Trophoblast cell (in vitro differentiated cells and primary cell): ENCODE results near the gene SEMA5A.
A peak's percentile ranks its signal among the peaks of the same experiment; 100 is the strongest.

ENCODE experiments used
- DNase-seq, 2 donors: peaks; one replicate each; pipeline ENCODE4 v3.0.0-alpha.2; 2016
- H2AFZ ChIP-seq: 2 replicates; pipeline ENCODE4 v1.6.1; 2013; ENCODE audit warnings: low read length, moderate library complexity, mild to moderate bottlenecking; ENCODE audit not compliant: insufficient read depth, poor library complexity
- H2AK5ac ChIP-seq: 2 replicates; pipeline ENCODE4 v1.6.1; 2013; ENCODE audit warnings: mild to moderate bottlenecking, low read length
- H2BK120ac ChIP-seq: 2 replicates; pipeline ENCODE4 v1.6.1; 2013; ENCODE audit warnings: low read length, mild to moderate bottlenecking, moderate library complexity; ENCODE audit not compliant: insufficient read depth, poor library complexity
- H2BK12ac ChIP-seq: 2 replicates; pipeline ENCODE4 v1.6.1; 2013; ENCODE audit warnings: mild to moderate bottlenecking, low read length, moderate library complexity
- H2BK5ac ChIP-seq: 2 replicates; pipeline ENCODE4 v1.6.1; 2013; ENCODE audit warnings: low read length, low read depth, moderate library complexity, mild to moderate bottlenecking; ENCODE audit not compliant: poor library complexity
- H3K14ac ChIP-seq: 2 replicates; pipeline ENCODE4 v1.6.1; 2013; ENCODE audit warnings: mild to moderate bottlenecking, low read length
- H3K18ac ChIP-seq: 2 replicates; pipeline ENCODE4 v1.6.1; 2013; ENCODE audit warnings: mild to moderate bottlenecking, low read length
- H3K23ac ChIP-seq: 2 replicates; pipeline ENCODE4 v1.6.1; 2013; ENCODE audit warnings: low read length
- H3K27ac ChIP-seq: 2 replicates; pipeline ENCODE4 v1.5.1; 2013; ENCODE audit warnings: low read depth, mild to moderate bottlenecking, inconsistent platforms, low read length, moderate library complexity
- H3K27me3 ChIP-seq: 2 replicates; pipeline ENCODE4 v1.6.1; 2013; ENCODE audit warnings: inconsistent platforms, mild to moderate bottlenecking, low read length, moderate library complexity; ENCODE audit not compliant: insufficient read depth
- H3K36me3 ChIP-seq, 2 experiments: 1 replicate in 1 of 2; 2 replicates in 1 of 2; pipeline ENCODE4 v1.6.1; 2013; ENCODE audit warnings: low read length in 2 of 2, mild to moderate bottlenecking in 2 of 2, moderate library complexity in 1 of 2; ENCODE audit not compliant: insufficient read depth in 2 of 2, control insufficient read depth in 1 of 2
- H3K4ac ChIP-seq: 2 replicates; pipeline ENCODE4 v1.6.1; 2013; ENCODE audit warnings: low read depth, mild to moderate bottlenecking, low read length, moderate library complexity
- H3K4me1 ChIP-seq, 2 experiments: 1 replicate in 1 of 2; 2 replicates in 1 of 2; pipeline ENCODE4 v1.6.1; 2013; ENCODE audit warnings: low read length in 2 of 2, mild to moderate bottlenecking in 2 of 2, moderate library complexity in 1 of 2; ENCODE audit not compliant: insufficient read depth in 2 of 2, control insufficient read depth in 1 of 2
- H3K4me2 ChIP-seq: 2 replicates; pipeline ENCODE4 v1.6.1; 2013; ENCODE audit warnings: inconsistent platforms, mild to moderate bottlenecking, low read length, moderate library complexity
- H3K4me3 ChIP-seq: 2 replicates; pipeline ENCODE4 v1.5.1; 2013; ENCODE audit warnings: mild to moderate bottlenecking, low read depth, low read length, inconsistent platforms
- H3K79me1 ChIP-seq: one replicate; pipeline ENCODE4 v1.6.1; 2013; ENCODE audit warnings: low read length
- H3K79me2 ChIP-seq: 2 replicates; pipeline ENCODE4 v1.6.1; 2013; ENCODE audit warnings: low read length, mild to moderate bottlenecking; ENCODE audit not compliant: control insufficient read depth, insufficient read depth, poor library complexity
- H3K9ac ChIP-seq: 2 replicates; pipeline ENCODE4 v1.6.1; 2013; ENCODE audit warnings: mild to moderate bottlenecking, low read length
- H3K9me3 ChIP-seq: 2 replicates; pipeline ENCODE4 v1.6.1; 2013; ENCODE audit warnings: low read depth, mild to moderate bottlenecking, control low read depth, inconsistent platforms, low read length; ENCODE audit not compliant: insufficient read depth
- H4K12ac ChIP-seq: 2 replicates; pipeline ENCODE4 v1.6.1; 2013; ENCODE audit warnings: low read depth, mild to moderate bottlenecking, low read length, moderate library complexity
- H4K8ac ChIP-seq: 2 replicates; pipeline ENCODE4 v1.6.1; 2013; ENCODE audit warnings: low read depth, mild to moderate bottlenecking, low read length, moderate library complexity
- H4K91ac ChIP-seq: one replicate; pipeline ENCODE4 v1.6.1; 2013; ENCODE audit warnings: low read depth, mild to moderate bottlenecking, low read length, moderate library complexity
- WGBS: extraction: QIAGEN DNeasy Blood & Tissue Kit; methylation state at CpG from one replicate; pipeline ENCODE4 v1.1.7; 2013; ENCODE audit warnings: missing lambda C conversion rate; ENCODE audit not compliant: insufficient read length, insufficient coverage; ENCODE audit errors: extremely low coverage; 5-methylcytosine and 5-hydroxymethylcytosine counted together

SEMA5A gene

DNA sequence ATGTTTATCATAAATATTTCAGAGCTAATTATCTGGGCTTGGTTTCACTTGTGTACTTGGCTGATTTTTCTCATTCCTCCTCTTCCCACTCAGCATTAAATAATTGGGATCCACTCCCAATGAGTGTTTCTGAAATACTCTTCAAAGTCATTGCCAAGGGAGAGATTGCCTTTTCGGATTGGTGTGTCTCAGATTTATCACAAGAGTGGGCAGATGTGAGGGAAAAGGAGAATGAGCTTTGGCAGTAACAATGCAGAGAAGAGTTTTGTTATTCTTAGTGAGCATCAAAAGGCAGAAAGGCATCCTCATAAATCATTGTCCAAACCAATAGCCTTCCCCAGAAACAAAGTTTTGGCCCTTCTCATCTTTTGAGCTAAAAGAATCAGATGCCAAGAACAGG, 79.2 kb downstream of the SEMA5A start:
- H3K4ac ChIP-seq: peak overlapping the region; percentile 52
- H2BK120ac ChIP-seq: no peak overlapping the region
- no peak overlapping the region for H2AFZ ChIP-seq
- H2BK12ac ChIP-seq: no peak overlapping the region
- H4K91ac ChIP-seq: no peak overlapping the region
- H4K12ac ChIP-seq: no peak overlapping the region
- no peak overlapping the region for H3K23ac ChIP-seq
- H3K79me2 ChIP-seq: peaks cover 2% of the 10 kb centered on the region
- H3K4me2 ChIP-seq: no peak overlapping the region
- H3K36me3 ChIP-seq: peaks cover 11 to 12% of the 10 kb centered on the region in 2 experiments
- H3K4me3 ChIP-seq: no peak overlapping the region
- peaks cover 9% of the 10 kb centered on the region for H3K79me1 ChIP-seq
- no peak overlapping the region for H2BK5ac ChIP-seq
- no peak for DNase-seq
- H3K9ac ChIP-seq: no peak overlapping the region
- H3K14ac ChIP-seq: no peak overlapping the region
- H3K9me3 ChIP-seq: no peaks in the 10 kb centered on the region
- H2AK5ac ChIP-seq: no peak overlapping the region
- WGBS: no CpG with 5 or more reads among the region's 1 CpG
- H4K8ac ChIP-seq: no peak overlapping the region
- H3K27me3 ChIP-seq: no peaks in the 10 kb centered on the region
- H3K18ac ChIP-seq: no peak overlapping the region
- H3K27ac ChIP-seq: no peak overlapping the region
- H3K4me1 ChIP-seq: peaks cover 7 to 10% of the 10 kb centered on the region in 2 experiments

DNA sequence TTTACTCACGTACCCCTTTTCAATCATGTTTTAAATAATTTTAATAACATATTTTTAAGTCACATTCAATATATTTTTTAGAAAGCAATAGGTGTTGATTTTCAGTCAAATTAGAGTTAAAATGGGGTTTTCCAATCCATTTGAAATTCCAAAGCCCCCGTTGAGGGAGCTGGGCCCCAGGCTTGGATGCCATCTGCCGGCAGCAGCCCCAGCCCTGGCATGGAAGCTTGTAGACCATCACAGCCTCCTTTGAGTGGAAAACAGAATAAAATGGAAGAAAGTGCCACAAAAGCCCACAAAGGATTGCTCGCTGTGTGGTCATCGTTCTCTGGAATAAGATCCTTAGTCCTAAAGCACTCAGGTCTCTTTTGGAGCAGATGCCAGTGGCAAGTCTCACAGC, 81.4 kb downstream of the SEMA5A start:
- DNase-seq: no peak
- H3K79me1 ChIP-seq: peaks cover 9% of the 10 kb centered on the region
- peak overlapping the region; percentile 44 for H2BK12ac ChIP-seq
- H3K4me3 ChIP-seq: no peak overlapping the region
- H2AK5ac ChIP-seq: no peak overlapping the region
- H3K14ac ChIP-seq: no peak overlapping the region
- no peak overlapping the region for H3K27ac ChIP-seq
- H2BK5ac ChIP-seq: no peak overlapping the region
- H3K79me2 ChIP-seq: peaks cover 2% of the 10 kb centered on the region
- no peak overlapping the region for H2BK120ac ChIP-seq
- H3K4me1 ChIP-seq: peaks cover 7 to 10% of the 10 kb centered on the region in 2 experiments
- no peak overlapping the region for H2AFZ ChIP-seq
- no peak overlapping the region for H4K12ac ChIP-seq
- no peaks in the 10 kb centered on the region for H3K27me3 ChIP-seq
- H3K9me3 ChIP-seq: no peaks in the 10 kb centered on the region
- peaks cover 11 to 12% of the 10 kb centered on the region in 2 experiments for H3K36me3 ChIP-seq
- H3K4ac ChIP-seq: peak overlapping the region; percentile 21
- no peak overlapping the region for H3K4me2 ChIP-seq
- WGBS: no CpG with 5 or more reads among the region's 5 CpGs
- H3K23ac ChIP-seq: no peak overlapping the region
- no peak overlapping the region for H4K91ac ChIP-seq
- H3K9ac ChIP-seq: no peak overlapping the region
- H3K18ac ChIP-seq: peak overlapping the region; percentile 59
- no peak overlapping the region for H4K8ac ChIP-seq

DNA sequence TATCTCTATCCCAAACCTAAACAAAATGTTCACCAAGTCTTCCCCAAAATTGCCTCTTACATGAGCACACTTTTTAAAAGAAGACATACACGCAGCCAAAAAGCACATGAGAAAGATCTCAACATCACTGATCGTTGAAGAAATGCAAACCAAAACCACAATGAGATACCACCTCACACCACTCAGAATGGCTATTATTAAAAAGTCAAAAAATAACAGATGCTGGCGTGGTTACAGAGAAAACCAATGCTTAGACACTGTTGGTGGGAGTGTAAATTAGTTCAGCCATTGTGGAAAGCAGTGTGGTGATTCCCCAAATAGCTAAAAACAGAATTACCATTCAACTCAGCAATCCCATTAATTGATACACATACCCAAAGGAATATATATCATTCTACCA, 83.8 kb downstream of the SEMA5A start:
- no peak overlapping the region for H3K9ac ChIP-seq
- WGBS: no CpG with 5 or more reads among the region's 3 CpGs

DNA sequence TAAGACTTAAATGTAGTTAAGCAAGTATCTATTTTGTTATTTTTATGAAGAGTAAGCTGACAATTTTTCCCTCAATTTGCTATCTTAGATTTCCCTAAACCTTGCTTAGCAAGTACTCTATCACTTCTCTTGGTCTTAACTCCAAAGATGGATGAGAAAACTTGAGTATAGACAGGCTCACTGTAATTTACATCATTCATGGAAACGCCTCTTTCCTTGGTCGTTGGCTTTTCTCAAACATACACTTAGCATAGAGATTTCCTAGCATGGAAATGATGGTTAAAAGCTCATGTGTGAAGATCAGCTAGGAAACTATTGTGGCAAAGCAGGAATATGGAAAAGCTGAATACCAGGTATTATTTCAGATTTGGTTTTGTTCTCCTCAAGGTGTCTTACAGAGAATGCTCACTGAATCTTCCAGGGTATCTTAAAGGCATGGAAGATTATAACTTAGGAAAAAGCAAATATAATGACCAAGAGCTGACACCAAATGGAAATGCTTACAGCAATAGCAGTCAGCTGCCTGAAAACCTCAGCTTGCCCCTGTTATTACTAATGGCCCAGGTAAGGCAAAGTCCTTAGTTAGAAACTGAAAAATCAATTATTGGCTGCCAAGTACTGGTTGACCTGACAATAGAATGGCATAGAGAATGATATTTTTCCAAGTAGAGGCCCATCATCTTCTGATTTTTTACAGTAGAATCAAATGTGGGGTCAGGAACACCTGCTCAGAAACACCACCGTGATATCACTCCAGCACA, 84.8 kb downstream of the SEMA5A start:
- H3K36me3 ChIP-seq: peaks cover 6 to 10% of the 10 kb centered on the region in 2 experiments
- H2BK5ac ChIP-seq: no peak overlapping the region
- H2BK120ac ChIP-seq: no peak overlapping the region
- WGBS: no CpG with 5 or more reads among the region's 3 CpGs
- H3K4ac ChIP-seq: no peak overlapping the region
- H3K9me3 ChIP-seq: peaks cover 2% of the 10 kb centered on the region
- H2BK12ac ChIP-seq: no peak overlapping the region
- H3K18ac ChIP-seq: no peak overlapping the region
- H3K79me1 ChIP-seq: peaks cover 5% of the 10 kb centered on the region
- H4K91ac ChIP-seq: no peak overlapping the region
- H4K12ac ChIP-seq: no peak overlapping the region
- H3K27me3 ChIP-seq: no peaks in the 10 kb centered on the region
- DNase-seq: no peak
- H3K14ac ChIP-seq: no peak overlapping the region
- no peak overlapping the region for H4K8ac ChIP-seq
- H3K9ac ChIP-seq: no peak overlapping the region
- H3K27ac ChIP-seq: no peak overlapping the region
- H3K4me3 ChIP-seq: no peak overlapping the region
- H3K23ac ChIP-seq: no peak overlapping the region
- peaks cover 2% of the 10 kb centered on the region for H3K79me2 ChIP-seq
- no peak overlapping the region for H2AFZ ChIP-seq
- peaks cover 6 to 11% of the 10 kb centered on the region in 2 experiments for H3K4me1 ChIP-seq
- no peak overlapping the region for H3K4me2 ChIP-seq
- no peak overlapping the region for H2AK5ac ChIP-seq

More for the DNA sequence above, 83.8 kb downstream of the SEMA5A start:
- Histone ChIP-seq H4K91ac (no peak overlapping the region), H2AK5ac (no peak overlapping the region), H3K79me1 (peaks cover 4% of the 10 kb centered on the region), H3K18ac (no peak overlapping the region), H3K4me3 (no peak overlapping the region), H3K4me1 (peaks cover 3 to 5% of the 10 kb centered on the region in 2 experiments), H2BK5ac (no peak overlapping the region), H3K4ac (no peak overlapping the region), H3K14ac (no peak overlapping the region), H3K36me3 (peaks cover 7 to 12% of the 10 kb centered on the region in 2 experiments), H4K12ac (no peak overlapping the region), H3K4me2 (no peak overlapping the region), H2AFZ (no peak overlapping the region), H4K8ac (no peak overlapping the region), H3K27me3 (no peaks in the 10 kb centered on the region), H3K79me2 (peaks cover 2% of the 10 kb centered on the region), H2BK120ac (no peak overlapping the region), H3K23ac (no peak overlapping the region), H3K27ac (no peak overlapping the region), H3K9me3 (peaks cover 2% of the 10 kb centered on the region), H2BK12ac (no peak overlapping the region)
- no peak for DNase-seq
